Upper lobe of left lung (tissue), 4 donors: ENCODE measurements around the gene NKAIN4.

ENCODE experiments used
- CTCF ChIP-seq, 6 experiments: fragments of 450-650 bp in 4 of 6; fragments of 200-600 bp in 2 of 6; sonication (generic) in 2 of 6; IDR thresholded peaks; one replicate each; pipeline ENCODE4 v1.5.1; 2016 to 2019; ENCODE audit warnings: antibody characterized with exemption in 6 of 6
- POLR2A ChIP-seq, 4 donors: fragments of 450-650 bp; IDR thresholded peaks; one replicate each; pipeline ENCODE4 v1.5.1; 2016 to 2017; ENCODE audit warnings: antibody characterized with exemption in 4 of 4, mild to moderate bottlenecking in 2 of 4
- POLR2AphosphoS5 ChIP-seq, 2 donors: sonication (generic); formaldehyde crosslinking; IDR thresholded peaks; one replicate each; pipeline ENCODE4 v1.5.1; 2017; ENCODE audit warnings: antibody characterized with exemption in 2 of 2

- TF ChIP-seq CTCF (IDR thresholded peaks at IDR 0.05) (no peak), POLR2A (IDR thresholded peaks at IDR 0.05) (no peak), POLR2AphosphoS5 (IDR thresholded peaks at IDR 0.05) (no peak)
These were observed 30.4 kb downstream of the NKAIN4 start for GRCh38 chr20:63223826-63224207.
